ENCODE results near the gene TIMP2.

The TIMP2 gene

DNA sequence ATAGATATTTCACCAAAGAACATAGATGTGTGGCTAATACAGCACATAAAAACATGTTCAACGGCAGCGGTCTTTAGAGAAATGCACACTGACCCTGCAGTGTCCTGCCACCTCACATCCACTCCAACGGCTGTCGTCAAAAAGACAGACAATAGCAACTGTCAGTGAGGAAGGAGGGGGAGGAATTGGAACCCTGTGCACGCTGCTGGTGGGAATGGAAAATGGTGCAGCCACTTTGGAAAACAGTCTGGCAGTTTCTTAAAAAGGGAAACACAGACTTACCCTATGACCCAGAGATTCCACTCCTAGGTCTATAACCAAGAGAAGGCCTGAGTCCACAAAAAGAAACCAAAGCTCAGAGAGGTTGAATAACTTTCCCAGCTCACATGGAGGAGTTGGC is 29.9 kb downstream of the TIMP2 start:
- H3K79me2 ChIP-seq (ENCODE audit: insufficient read depth, low read length): no peaks in the 10 kb centered on the region
- no peak overlapping the region for H3K27ac ChIP-seq (ENCODE audit: low read length)
- TF ChIP-seq EZH2 (IDR thresholded peaks at IDR 0.05; ENCODE audit: borderline replicate concordance, low read depth, low read length, severe bottlenecking): no peak
- TF ChIP-seq CTCF (IDR thresholded peaks at IDR 0.05; ENCODE audit: borderline replicate concordance, extremely low read depth, low read length, poor library complexity, severe bottlenecking): no peak

DNA sequence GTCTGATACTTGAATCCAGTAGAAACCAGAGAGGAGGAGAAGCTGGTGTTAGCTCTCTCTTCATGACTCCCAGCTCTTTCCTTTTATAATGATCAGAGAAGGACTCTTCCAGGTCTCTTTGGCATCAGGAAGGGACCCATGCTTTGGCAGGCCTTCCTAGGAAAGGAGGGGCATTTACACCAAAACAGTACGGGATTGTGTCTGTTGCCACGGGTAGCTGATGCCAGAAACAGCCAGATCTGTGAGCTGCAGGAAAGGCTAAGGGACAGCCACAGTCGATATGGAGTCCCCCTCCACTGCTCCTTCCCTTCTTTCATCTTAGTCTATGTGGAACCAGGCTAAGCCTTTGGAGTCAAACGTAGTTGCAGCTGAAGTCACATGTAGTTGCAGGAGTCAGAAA is 31.5 kb downstream of the TIMP2 start:
- TF ChIP-seq CTCF (IDR thresholded peaks at IDR 0.05; ENCODE audit: borderline replicate concordance, extremely low read depth, low read length, poor library complexity, severe bottlenecking) (no peak), EZH2 (IDR thresholded peaks at IDR 0.05; ENCODE audit: borderline replicate concordance, low read depth, low read length, severe bottlenecking) (no peak)
- Histone ChIP-seq H3K4me3 (ENCODE audit: low read depth in 1 of 2, low read length in 2 of 2) (no peak overlapping the region), H2AFZ (ENCODE audit: low read depth, low read length) (no peak overlapping the region), H4K20me1 (ENCODE audit: insufficient read depth, low read length) (no peaks in the 10 kb centered on the region; the same call in 1 of the 2 replicates), H3K27ac (ENCODE audit: low read length) (no peak overlapping the region), H3K9ac (ENCODE audit: low read depth, low read length) (no peak overlapping the region), H3K79me2 (ENCODE audit: insufficient read depth, low read length) (no peaks in the 10 kb centered on the region), H3K4me1 (ENCODE audit: insufficient read depth, low read length) (no peaks in the 10 kb centered on the region), H3K4me2 (ENCODE audit: insufficient read depth, low read length) (no peak overlapping the region), H3K27me3 (ENCODE audit: insufficient read depth, low read length, poor library complexity) (no peaks in the 10 kb centered on the region), H3K36me3 (ENCODE audit: insufficient read depth, low read length) (no peaks in the 10 kb centered on the region), H3K9me3 (ENCODE audit: insufficient read depth, low read length, severe bottlenecking) (no peaks in the 10 kb centered on the region)
- ATAC-seq (ENCODE audit: insufficient read depth, low read depth) (no peak), DNase-seq (no peak)

More for the DNA sequence above, 29.9 kb downstream of the TIMP2 start:
- Histone ChIP-seq H4K20me1 (ENCODE audit: insufficient read depth, low read length) (no peaks in the 10 kb centered on the region; the same call in 1 of the 2 replicates), H3K27me3 (ENCODE audit: insufficient read depth, low read length, poor library complexity) (no peaks in the 10 kb centered on the region), H3K4me1 (ENCODE audit: insufficient read depth, low read length) (no peaks in the 10 kb centered on the region), H2AFZ (ENCODE audit: low read depth, low read length) (no peak overlapping the region), H3K36me3 (ENCODE audit: insufficient read depth, low read length) (no peaks in the 10 kb centered on the region), H3K9me3 (ENCODE audit: insufficient read depth, low read length, severe bottlenecking) (no peaks in the 10 kb centered on the region), H3K4me3 (ENCODE audit: low read depth in 1 of 2, low read length in 2 of 2) (no peak overlapping the region), H3K9ac (ENCODE audit: low read depth, low read length) (no peak overlapping the region), H3K4me2 (ENCODE audit: insufficient read depth, low read length) (no peak overlapping the region)
- DNase-seq (no peak), ATAC-seq (ENCODE audit: insufficient read depth, low read depth) (no peak)

- Histone ChIP-seq H3K4me3 (ENCODE audit: low read depth in 1 of 2, low read length in 2 of 2) (no peak overlapping the region), H3K4me2 (ENCODE audit: insufficient read depth, low read length) (no peak overlapping the region), H3K27me3 (ENCODE audit: insufficient read depth, low read length, poor library complexity) (no peaks in the 10 kb centered on the region), H3K4me1 (ENCODE audit: insufficient read depth, low read length) (no peaks in the 10 kb centered on the region), H3K27ac (ENCODE audit: low read length) (no peak overlapping the region), H3K9ac (ENCODE audit: low read depth, low read length) (no peak overlapping the region), H4K20me1 (ENCODE audit: insufficient read depth, low read length) (no peaks in the 10 kb centered on the region; the same call in 1 of the 2 replicates), H3K79me2 (ENCODE audit: insufficient read depth, low read length) (no peaks in the 10 kb centered on the region), H3K9me3 (ENCODE audit: insufficient read depth, low read length, severe bottlenecking) (no peaks in the 10 kb centered on the region), H3K36me3 (ENCODE audit: insufficient read depth, low read length) (no peaks in the 10 kb centered on the region), H2AFZ (ENCODE audit: low read depth, low read length) (no peak overlapping the region)
- DNase-seq: no peak
- no peak for ATAC-seq (ENCODE audit: insufficient read depth, low read depth)
- TF ChIP-seq CTCF (IDR thresholded peaks at IDR 0.05; ENCODE audit: borderline replicate concordance, extremely low read depth, low read length, poor library complexity, severe bottlenecking): no peak
Observed at GRCh38 chr17:78892936-78893379, 32.2 kb downstream of the TIMP2 start.

DNA sequence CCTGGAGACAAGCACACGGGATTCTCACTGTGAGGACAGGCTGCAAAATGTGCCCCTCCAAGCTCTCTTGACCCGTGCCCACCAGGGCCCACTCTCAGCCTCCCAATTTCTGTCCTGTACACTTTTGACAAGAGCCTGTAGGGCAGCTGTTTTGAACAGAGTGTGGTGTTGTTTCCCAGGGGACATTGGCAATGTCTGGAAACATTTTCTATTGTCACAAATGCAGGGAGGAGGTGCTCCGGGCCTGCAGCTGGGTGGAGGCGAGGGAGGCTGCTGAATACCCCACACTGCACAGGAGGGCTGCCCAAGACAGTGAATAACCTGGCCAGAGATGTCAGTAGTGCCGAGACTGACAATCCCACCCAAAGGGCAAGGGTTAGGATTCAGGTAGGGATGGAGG is 32.7 kb downstream of the TIMP2 start:
- no peaks in the 10 kb centered on the region for H3K79me2 ChIP-seq (ENCODE audit: insufficient read depth, low read length)
- H3K4me2 ChIP-seq (ENCODE audit: insufficient read depth, low read length): no peak overlapping the region

More for the DNA sequence above, 32.7 kb downstream of the TIMP2 start:
- Histone ChIP-seq H3K27me3 (ENCODE audit: insufficient read depth, low read length, poor library complexity) (no peaks in the 10 kb centered on the region), H3K36me3 (ENCODE audit: insufficient read depth, low read length) (no peaks in the 10 kb centered on the region), H4K20me1 (ENCODE audit: insufficient read depth, low read length) (no peaks in the 10 kb centered on the region; the same call in 1 of the 2 replicates), H3K4me1 (ENCODE audit: insufficient read depth, low read length) (no peaks in the 10 kb centered on the region), H3K9me3 (ENCODE audit: insufficient read depth, low read length, severe bottlenecking) (no peaks in the 10 kb centered on the region), H3K27ac (ENCODE audit: low read length) (no peak overlapping the region), H2AFZ (ENCODE audit: low read depth, low read length) (no peak overlapping the region), H3K9ac (ENCODE audit: low read depth, low read length) (no peak overlapping the region), H3K4me3 (ENCODE audit: low read depth in 1 of 2, low read length in 2 of 2) (no peak overlapping the region)
- ATAC-seq (ENCODE audit: insufficient read depth, low read depth): no peak
- no peak for DNase-seq
- no peak for TF ChIP-seq EZH2 (IDR thresholded peaks at IDR 0.05; ENCODE audit: borderline replicate concordance, low read depth, low read length, severe bottlenecking)
- TF ChIP-seq CTCF (IDR thresholded peaks at IDR 0.05; ENCODE audit: borderline replicate concordance, extremely low read depth, low read length, poor library complexity, severe bottlenecking): no peak

All from DND-41 (cell line).